Kidney (tissue), 14 donors: ENCODE results near the gene PURB. TPM values are rescaled to one million over a fixed set of nuclear protein-coding genes. Genes with fewer than 3 reads are reported as not detected.
"Not testable (repeated sequence)": the region's sequence is repeated elsewhere in the genome, so short reads cannot be mapped to it uniquely, and the experiment has no call there.

Experiments used
- DNase-seq, 5 donors: peaks; one replicate each; pipeline ENCODE4 v3.0.0-alpha.2; 2013 to 2020
- FAIRE-seq: peaks from 2 replicates; lab custom pipeline; 2012; peaks lifted over from hg19 to GRCh38; lab: Jason Lieb, UNC
- H3K27ac ChIP-seq, 2 donors: one replicate each; pipeline ENCODE4 v1.7.0; 2013; ENCODE audit warnings: low read depth in 2 of 2, low read length in 2 of 2, inconsistent platforms in 1 of 2
- H3K27me3 ChIP-seq: one replicate; pipeline ENCODE4 v1.7.1; 2013; ENCODE audit warnings: low read length, inconsistent platforms; ENCODE audit not compliant: control insufficient read depth, insufficient read depth
- H3K36me3 ChIP-seq, 3 donors: one replicate each; pipeline versions ENCODE4 v1.7.0 to v1.7.1; 2013; ENCODE audit warnings: low read length in 3 of 3, control low read depth in 1 of 3, inconsistent platforms in 1 of 3; ENCODE audit not compliant: insufficient read depth in 3 of 3, control insufficient read depth in 2 of 3
- H3K4me1 ChIP-seq, 3 donors: one replicate each; pipeline versions ENCODE4 v1.7.0 to v1.7.1; 2013; ENCODE audit warnings: low read length in 3 of 3, inconsistent platforms in 1 of 3, low read depth in 1 of 3; ENCODE audit not compliant: control insufficient read depth in 2 of 3, insufficient read depth in 2 of 3
- H3K4me3 ChIP-seq, 3 donors: one replicate each; pipeline versions ENCODE4 v1.7.0 to v1.8.1; 2013; ENCODE audit warnings: low read length in 3 of 3, control low read depth in 1 of 3, inconsistent platforms in 1 of 3
- H3K9ac ChIP-seq, 3 donors: one replicate each; pipeline versions ENCODE4 v1.7.0 to v1.7.1; 2013; ENCODE audit warnings: low read length in 3 of 3, control low read depth in 1 of 3, inconsistent platforms in 1 of 3
- H3K9me3 ChIP-seq, 3 donors: one replicate each; pipeline versions ENCODE4 v1.7.0 to v1.7.1; 2013; ENCODE audit warnings: low read length in 3 of 3, control low read depth in 1 of 3, inconsistent platforms in 1 of 3; ENCODE audit not compliant: control insufficient read depth in 2 of 3, insufficient read depth in 1 of 3
- CTCF ChIP-seq: IDR thresholded peaks from 3 replicates; pipeline ENCODE4 v1.5.1; 2012; ENCODE audit warnings: mild to moderate bottlenecking, moderate library complexity, borderline replicate concordance; ENCODE audit not compliant: insufficient read depth; ENCODE audit errors: extremely low read depth
- intact Hi-C: fragments of 100-400 bp; cut with DNase I; formaldehyde crosslinking; loops from one replicate; pipeline ENCODE4 v1.11.1; 2022
- polyA plus RNA-seq: library from polyadenylated mRNA; stranded (reverse); fragments of 350-450 nt; fragmentation: Illumina TruSeq; extraction: RNeasy Lipid Tissue Mini Kit (QIAGEN cat#74804); gene quantifications from one replicate; pipeline ENCODE4 v1.2.3, GENCODE V29; 2014; ENCODE audit warnings: low read depth, low replicate concordance; ENCODE audit not compliant: insufficient read depth
- total RNA-seq: library from RNA; stranded (reverse); fragmentation: NEBNext Ultra II Directional; extraction: Animal tissue kit (Norgen Biotek cat#: 25700); gene quantifications from one replicate; pipeline ENCODE4 v1.2.1, GENCODE V29; 2021
- donor health status: control.
- donor health status: control.
- donor health status: control.
- donor health status: control.
- donor health status: control.
- donor health status: DM: yes; HTN: yes; CAD: no.
- donor health status: Normal renal cell carcinoma (clear cell type).

Gene PURB
- total and polyA plus RNA-seq, 2 donors from 2014 or later, result 7.7 to 25.3 TPM

- Histone ChIP-seq H3K9me3 (no peaks in the 10 kb centered on the region), H3K27me3 (no peaks in the 10 kb centered on the region), H3K9ac (peak overlapping the region; percentile 97 to 100 (median 98)), H3K4me1 (peaks cover 0 to 8% (median 4%) of the 10 kb centered on the region in 3 donors), H3K27ac (peak overlapping the region; percentile 96 to 98), H3K36me3 (peaks cover 0 to 7% (median 0%) of the 10 kb centered on the region in 3 donors), H3K4me3 (peak overlapping the region; percentile 98 to 100 (median 99))
- DNase-seq (peak in 1 of 5 donors; percentile 7), FAIRE-seq (no peak)
- intact Hi-C loops, result loop anchor here (10.0 kb wide), 1 partner anchor 262 kb away; the partner anchor contains the start of gene TMED4
- no peak for TF ChIP-seq CTCF
Observed at GRCh38 chr7:44846816-44847508, 38.4 kb downstream of the PURB start.

DNA sequence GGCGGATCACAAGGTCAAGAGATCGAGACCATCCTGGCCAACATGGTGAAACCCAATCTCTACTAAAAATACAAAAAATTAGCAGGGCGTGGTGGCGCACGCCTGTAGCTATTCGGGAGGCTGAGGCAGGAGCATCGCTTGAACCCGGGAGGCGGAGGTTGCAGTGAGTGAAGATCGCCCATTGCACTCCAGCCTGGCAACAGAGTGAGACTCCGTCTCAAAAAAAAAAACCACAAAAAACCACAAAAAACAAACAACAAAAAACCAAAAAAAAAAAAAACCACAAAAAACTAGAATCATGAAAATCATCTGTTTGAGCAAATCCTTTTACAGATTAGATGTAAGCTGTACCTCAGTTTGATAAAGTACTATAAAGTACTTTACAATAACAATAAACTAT lies 38.9 kb downstream of the PURB start:
- not testable (repeated sequence) for DNase-seq, H3K9me3 ChIP-seq, H3K36me3 ChIP-seq, FAIRE-seq, H3K27me3 ChIP-seq, H3K4me1 ChIP-seq
- Histone ChIP-seq H3K4me3 (peak overlapping the region; percentile 98 to 100 (median 99)), H3K9ac (peak overlapping the region; percentile 97 to 100 (median 98)), H3K27ac (peak overlapping the region in 1 of 2 donors; percentile 96)
- intact Hi-C loops, result loop anchor here (10.0 kb wide), 1 partner anchor 262 kb away; the partner anchor contains the start of gene TMED4

DNA sequence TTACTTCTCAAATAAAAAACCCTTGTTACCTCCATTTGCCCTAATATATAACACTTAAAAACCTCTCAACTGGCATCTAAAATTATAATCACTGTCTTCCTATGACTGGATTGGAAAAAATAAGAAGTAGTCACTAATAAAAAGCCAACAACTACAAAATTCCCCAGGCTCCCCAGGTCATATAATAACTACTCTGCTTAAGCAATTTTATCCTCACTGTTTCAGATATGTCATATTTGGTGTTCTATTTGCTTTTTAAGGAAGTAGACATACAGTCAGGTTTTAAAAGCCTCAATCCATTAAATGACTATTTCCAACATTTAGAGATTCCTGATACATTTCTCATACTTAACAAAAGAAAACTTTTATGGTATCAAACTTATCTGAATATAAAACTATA lies 39.9 kb downstream of the PURB start:
- Histone ChIP-seq H3K27me3 (no peaks in the 10 kb centered on the region), H3K36me3 (peaks cover 0 to 15% (median 5%) of the 10 kb centered on the region in 3 donors), H3K4me3 (peak overlapping the region in 1 of 3 donors; percentile 100), H3K9me3 (no peaks in the 10 kb centered on the region), H3K9ac (no peak overlapping the region), H3K27ac (no peak overlapping the region), H3K4me1 (peaks cover 0 to 8% (median 4%) of the 10 kb centered on the region in 3 donors)
- intact Hi-C loops, result loop anchor here (10.0 kb wide), 1 partner anchor 261 kb away; the partner anchor contains the start of gene TMED4
- DNase-seq (no peak), FAIRE-seq (no peak)
- TF ChIP-seq CTCF, result no peak

DNA sequence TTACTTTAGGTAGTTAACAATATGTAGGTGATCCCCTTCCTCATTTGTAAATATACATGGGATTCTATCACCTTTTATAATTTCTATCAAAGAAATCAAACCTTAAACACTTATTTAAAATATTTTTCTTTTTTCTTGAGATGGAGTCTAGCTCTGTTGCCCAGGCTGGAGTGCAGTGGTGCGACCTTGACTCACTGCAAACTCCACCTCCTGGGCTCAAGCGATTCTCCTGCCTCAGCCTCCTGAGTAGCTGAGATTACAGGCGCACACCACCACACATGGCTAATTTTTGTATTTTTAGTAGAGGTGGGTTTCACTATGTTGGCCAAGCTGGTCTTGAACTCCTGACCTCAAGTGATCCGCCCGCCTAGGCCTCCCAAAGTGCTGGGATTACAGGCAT lies 41.9 kb downstream of the PURB start:
- H3K9me3 ChIP-seq, H3K9ac ChIP-seq, H3K4me1 ChIP-seq, H3K27ac ChIP-seq, DNase-seq, FAIRE-seq, H3K4me3 ChIP-seq, H3K27me3 ChIP-seq: not testable (repeated sequence)
- H3K36me3 ChIP-seq, result peaks cover 0 to 19% (median 12%) of the 10 kb centered on the region in 3 donors
- intact Hi-C loops, result loop anchor here (10.0 kb wide), 1 partner anchor 259 kb away; the partner anchor contains the start of gene TMED4

GRCh38 chr7:44842675-44843074 lies 42.7 kb downstream of the PURB start:
- not testable (repeated sequence) for DNase-seq, H3K4me3 ChIP-seq, FAIRE-seq, H3K9ac ChIP-seq, H3K4me1 ChIP-seq, H3K9me3 ChIP-seq, H3K27ac ChIP-seq, H3K27me3 ChIP-seq
- H3K36me3 ChIP-seq, result peaks cover 0 to 19% (median 13%) of the 10 kb centered on the region in 3 donors
- intact Hi-C loops, result loop anchor here (10.0 kb wide), 1 partner anchor 258 kb away; the partner anchor contains the start of gene TMED4
